B cell (primary cell): ENCODE data around the gene DCTD. TPM values are rescaled to one million over a fixed set of nuclear protein-coding genes. Genes with fewer than 3 reads are reported as not detected.

Experiments used
- ATAC-seq: fragments of 200-7000 bp; cut with Tn5 transposase; one replicate; pipeline ENCODE4 v1.10.0; 2021; ENCODE audit warnings: low read depth, mild to moderate bottlenecking, moderate number of reproducible peaks, moderate library complexity
- CTCF ChIA-PET: fragments of 350-600 bp; sonication (Branson Sonifier 250); formaldehyde crosslinking; loops from one replicate; lab custom pipeline; 2021; ENCODE audit warnings: antibody characterized with exemption, inconsistent platforms; lab: Charles Lee
- POLR2A ChIA-PET: fragments of 350-600 bp; sonication (Branson Sonifier 250); formaldehyde crosslinking; loops from one replicate; lab custom pipeline; 2021; ENCODE audit warnings: antibody characterized with exemption; lab: Charles Lee
- DNase-seq: peaks from one replicate; pipeline ENCODE4 v3.0.0; 2013
- H2AFZ ChIP-seq: 2 replicates; pipeline ENCODE4 v1.6.1; 2012; ENCODE audit warnings: mild to moderate bottlenecking, low read depth, low read length; ENCODE audit not compliant: insufficient read depth, poor library complexity, severe bottlenecking
- H3K27ac ChIP-seq, 2 donors: 1 replicate in 1 of 2; 2 replicates in 1 of 2; pipeline ENCODE4 v1.5.1; 2012 to 2013; ENCODE audit warnings: low read length in 2 of 2, mild to moderate bottlenecking in 2 of 2, moderate library complexity in 1 of 2
- H3K27me3 ChIP-seq, 4 experiments: fragments of 200-600 bp in 1 of 4; sonication (generic) in 1 of 4; replicated peaks in 1 of 4; 1 replicate in 2 of 4; 2 replicates in 2 of 4; pipeline versions ENCODE4 v1.6.1 to v1.7.0; 2013 to 2016; ENCODE audit warnings: low read length in 3 of 4, mild to moderate bottlenecking in 2 of 4, mixed read lengths in 1 of 4, moderate library complexity in 1 of 4; ENCODE audit not compliant: insufficient read depth in 4 of 4, control insufficient read depth in 3 of 4; ENCODE audit errors: control extremely low read depth in 1 of 4
- H3K36me3 ChIP-seq, 2 experiments: replicated peaks in 1 of 2; 1 replicate in 1 of 2; 2 replicates in 1 of 2; pipeline versions ENCODE4 v1.6.1 to v1.7.1; 2013; ENCODE audit warnings: low read length in 1 of 2; ENCODE audit not compliant: insufficient read depth in 2 of 2, control insufficient read depth in 1 of 2; ENCODE audit errors: control extremely low read depth in 1 of 2, extremely low read depth in 1 of 2
- H3K4me1 ChIP-seq, 2 donors: fragments of 200-600 bp in 1 of 2; sonication (generic) in 1 of 2; 1 replicate in 1 of 2; 2 replicates in 1 of 2; pipeline versions ENCODE4 v1.5.1 to v1.6.1; 2013 to 2017; ENCODE audit warnings: low read length in 2 of 2; ENCODE audit not compliant: control insufficient read depth in 2 of 2, insufficient read depth in 2 of 2
- H3K4me2 ChIP-seq: replicated peaks from 2 replicates; pipeline ENCODE3; 2012; ENCODE audit warnings: mild to moderate bottlenecking, low read depth, low read length; ENCODE audit not compliant: poor library complexity, severe bottlenecking
- H3K4me3 ChIP-seq, 5 experiments: fragments of 200-600 bp in 1 of 5; sonication (generic) in 1 of 5; 1 replicate in 3 of 5; 2 replicates in 2 of 5; pipeline versions ENCODE4 v1.5.1 to v1.7.0; 2011 to 2016; ENCODE audit warnings: low read length in 4 of 5, mild to moderate bottlenecking in 4 of 5, low read depth in 2 of 5, control low read depth in 1 of 5, moderate library complexity in 1 of 5; ENCODE audit not compliant: insufficient read depth in 1 of 5; ENCODE audit errors: control extremely low read depth in 1 of 5, extremely low read depth in 1 of 5
- H3K79me2 ChIP-seq: fragments of 200-600 bp; sonication (generic); one replicate; pipeline ENCODE4 v1.6.0; 2016; ENCODE audit warnings: low read length; ENCODE audit not compliant: control insufficient read depth, insufficient read depth
- H3K9ac ChIP-seq: fragments of 200-600 bp; sonication (generic); 2 replicates; pipeline ENCODE4 v1.6.1; 2017; ENCODE audit warnings: mild to moderate bottlenecking, low read length, moderate library complexity
- H3K9me3 ChIP-seq, 3 donors: one replicate each; pipeline versions ENCODE4 v1.6.1 to v1.7.1; 2013; ENCODE audit warnings: low read length in 2 of 3; ENCODE audit not compliant: control insufficient read depth in 2 of 3, insufficient read depth in 1 of 3; ENCODE audit errors: control extremely low read depth in 1 of 3
- H4K20me1 ChIP-seq: 2 replicates; pipeline ENCODE4 v1.6.0; 2012; ENCODE audit warnings: mild to moderate bottlenecking, low read length; ENCODE audit not compliant: insufficient read depth, control insufficient read depth, poor library complexity, severe bottlenecking
- H3K27ac Mint-ChIP-seq: one replicate; pipeline ENCODE4 v1.8.0; 2021; ENCODE audit warnings: mixed read lengths
- H3K27me3 Mint-ChIP-seq: one replicate; pipeline ENCODE4 v1.8.0; 2021; ENCODE audit warnings: mixed read lengths
- H3K4me1 Mint-ChIP-seq: one replicate; pipeline ENCODE4 v1.8.0; 2021; ENCODE audit warnings: mixed read lengths
- H3K4me3 Mint-ChIP-seq: one replicate; pipeline ENCODE4 v1.8.0; 2021; ENCODE audit warnings: mixed read lengths
- H3K9me3 Mint-ChIP-seq: one replicate; pipeline ENCODE4 v1.8.0; 2022; ENCODE audit warnings: mixed read lengths; ENCODE audit not compliant: insufficient read depth
- EZH2 ChIP-seq: IDR thresholded peaks from 2 replicates; pipeline ENCODE4 v1.6.1; 2012; ENCODE audit warnings: borderline replicate concordance, low read depth, mild to moderate bottlenecking, moderate library complexity, low read length; ENCODE audit not compliant: insufficient read depth, poor library complexity, severe bottlenecking
- WGBS: methylation state at CpG from one replicate; pipeline ENCODE4 v1.1.5; 2013; ENCODE audit warnings: missing lambda C conversion rate; ENCODE audit not compliant: insufficient coverage; 5-methylcytosine and 5-hydroxymethylcytosine counted together
- intact Hi-C: fragments of 100-400 bp; cut with micrococcal nuclease; formaldehyde crosslinking; loops from one replicate; pipeline ENCODE4 v1.10.0; 2022
- polyA plus RNA-seq: library from polyadenylated mRNA; depleted of rRNA; stranded (reverse); fragments of >200 nt; gene quantifications from 2 replicates; pipeline ENCODE4 v1.2.3, GENCODE V29; 2012
- total RNA-seq, 2 donors: library from RNA; stranded (reverse); fragments of 120-200 nt in 1 of 2; gene quantifications; 1 replicate in 1 of 2; 2 replicates in 1 of 2; pipeline versions ENCODE4 v1.2.3 to v1.2.4, GENCODE V29; 2013 to 2022
- TF ChIP-seq, protein P1 (sequence below): fragments of 200-600 bp; IDR thresholded peaks from one replicate; pipeline ENCODE4 v1.8.0; 2022; ENCODE audit warnings: antibody characterized with exemption, mild to moderate bottlenecking

Gene DCTD
- total and polyA plus RNA-seq, 2 donors (not counting 1 experiment from before 2014, with no cell fraction given) = 61.0 to 75.8 TPM

DNA sequence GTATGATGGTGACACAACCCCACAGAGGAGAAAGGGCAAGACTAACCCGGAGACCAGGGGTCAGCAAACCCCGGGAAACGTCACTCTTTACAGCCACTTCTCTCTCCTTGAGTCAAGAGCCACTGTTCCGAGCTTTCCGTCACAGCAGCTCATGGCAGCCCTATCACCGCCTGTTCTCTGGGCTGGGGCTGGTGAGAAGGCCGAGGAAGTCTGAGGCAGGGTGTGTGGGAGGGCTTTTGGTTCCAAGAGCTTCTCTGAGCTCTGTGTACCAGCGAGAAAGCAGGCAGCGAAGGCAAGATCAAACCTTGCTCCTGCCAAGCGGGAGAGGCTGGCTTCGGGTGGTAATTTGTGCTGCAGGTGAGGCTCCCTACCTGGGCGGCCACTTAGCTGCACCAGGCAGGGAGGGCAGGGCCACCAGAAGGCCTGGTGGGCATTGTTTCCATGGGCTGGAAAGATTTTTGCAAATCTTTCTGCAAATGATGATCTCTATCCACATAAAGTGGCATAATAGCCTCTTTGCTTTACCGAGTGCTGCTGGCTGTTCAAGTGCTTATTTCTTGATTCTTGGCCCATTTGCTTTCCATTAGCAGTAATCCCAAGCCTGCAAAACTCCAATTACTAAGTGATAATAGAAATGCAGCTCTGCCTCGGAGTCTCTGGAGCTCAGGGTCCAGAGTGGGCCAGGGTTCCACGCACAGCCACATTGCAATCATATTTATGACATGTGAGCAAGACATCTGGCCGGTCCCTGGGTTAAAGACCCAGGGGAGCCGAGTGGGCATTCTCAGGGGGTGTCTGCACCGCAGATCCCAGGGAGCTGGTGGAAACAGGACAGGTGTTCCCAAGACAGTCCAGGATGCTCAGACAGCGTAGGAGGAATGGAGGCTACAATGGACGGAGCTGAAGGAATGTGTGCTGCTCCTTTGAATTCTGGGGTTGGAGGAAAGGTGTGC, 41.5 kb downstream of the DCTD start:
- Mint-ChIP-seq H3K27me3 (peaks cover 55% of the 10 kb centered on the region), H3K9me3 (no peaks in the 10 kb centered on the region), H3K4me3 (no peak overlapping the region), H3K4me1 (peaks cover 15% of the 10 kb centered on the region), H3K27ac (no peak overlapping the region)
- peaks cover 15 to 17% of the 10 kb centered on the region in 2 donors for H3K4me1 ChIP-seq
- no peak overlapping the region for H3K27ac ChIP-seq
- H3K79me2 ChIP-seq = no peaks in the 10 kb centered on the region
- H3K9ac ChIP-seq = no peak overlapping the region
- H4K20me1 ChIP-seq = peaks cover 6% of the 10 kb centered on the region
- ATAC-seq (no peak), DNase-seq (no peak)
- no peak overlapping the region for H2AFZ ChIP-seq
- H3K4me2 ChIP-seq = no peak overlapping the region
- WGBS = 98% methylated on average over 14 of the region's 20 CpGs
- intact Hi-C loops = no loop called here
- POLR2A ChIA-PET = no interaction called here
- H3K4me3 ChIP-seq = no peak overlapping the region
- H3K27me3 ChIP-seq = peaks cover 0 to 46% (median 30%) of the 10 kb centered on the region in 4 experiments
- CTCF ChIA-PET = no interaction called here
- peaks cover 0 to 31% (median 2%) of the 10 kb centered on the region in 3 donors for H3K9me3 ChIP-seq
- H3K36me3 ChIP-seq = peaks cover 0 to 2% of the 10 kb centered on the region in 2 experiments
- TF ChIP-seq, protein P1, sequence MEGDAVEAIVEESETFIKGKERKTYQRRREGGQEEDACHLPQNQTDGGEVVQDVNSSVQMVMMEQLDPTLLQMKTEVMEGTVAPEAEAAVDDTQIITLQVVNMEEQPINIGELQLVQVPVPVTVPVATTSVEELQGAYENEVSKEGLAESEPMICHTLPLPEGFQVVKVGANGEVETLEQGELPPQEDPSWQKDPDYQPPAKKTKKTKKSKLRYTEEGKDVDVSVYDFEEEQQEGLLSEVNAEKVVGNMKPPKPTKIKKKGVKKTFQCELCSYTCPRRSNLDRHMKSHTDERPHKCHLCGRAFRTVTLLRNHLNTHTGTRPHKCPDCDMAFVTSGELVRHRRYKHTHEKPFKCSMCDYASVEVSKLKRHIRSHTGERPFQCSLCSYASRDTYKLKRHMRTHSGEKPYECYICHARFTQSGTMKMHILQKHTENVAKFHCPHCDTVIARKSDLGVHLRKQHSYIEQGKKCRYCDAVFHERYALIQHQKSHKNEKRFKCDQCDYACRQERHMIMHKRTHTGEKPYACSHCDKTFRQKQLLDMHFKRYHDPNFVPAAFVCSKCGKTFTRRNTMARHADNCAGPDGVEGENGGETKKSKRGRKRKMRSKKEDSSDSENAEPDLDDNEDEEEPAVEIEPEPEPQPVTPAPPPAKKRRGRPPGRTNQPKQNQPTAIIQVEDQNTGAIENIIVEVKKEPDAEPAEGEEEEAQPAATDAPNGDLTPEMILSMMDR = no peak
- TF ChIP-seq EZH2 = no peak

DNA sequence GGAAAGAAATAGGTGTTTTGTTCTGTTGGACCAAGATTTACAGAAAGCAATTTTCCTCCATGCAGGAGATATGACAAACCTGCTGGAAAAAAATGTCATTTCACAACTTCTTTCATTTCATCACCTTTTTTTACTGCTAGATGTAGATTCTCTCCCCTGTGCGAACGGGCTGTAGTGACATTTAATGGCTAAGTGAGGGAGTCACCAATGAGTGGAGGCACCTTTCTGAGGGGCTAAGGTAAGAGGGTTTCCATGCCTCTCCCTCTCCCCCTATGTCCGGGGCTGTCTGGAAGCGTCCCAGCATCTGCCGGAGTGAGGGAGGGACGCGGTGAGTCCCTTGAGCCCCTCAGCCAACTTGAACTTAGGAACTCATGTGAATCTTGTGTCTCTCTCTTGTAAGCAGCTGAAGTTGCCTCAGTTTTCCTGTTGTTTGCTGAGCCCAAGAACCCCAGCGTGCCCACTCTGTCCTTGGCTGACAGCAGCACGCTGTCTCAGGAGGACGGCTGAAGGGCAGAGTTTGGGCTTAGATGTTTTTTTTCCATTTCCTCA, 42.3 kb downstream of the DCTD start:
- intact Hi-C loops = no loop called here
- POLR2A ChIA-PET = no interaction called here
- H3K4me3 Mint-ChIP-seq = no peak overlapping the region
- peaks cover 15% of the 10 kb centered on the region for H3K4me1 Mint-ChIP-seq
- peaks cover 0 to 53% (median 35%) of the 10 kb centered on the region in 4 experiments for H3K27me3 ChIP-seq
- peaks cover 63% of the 10 kb centered on the region for H3K27me3 Mint-ChIP-seq
- H3K4me1 ChIP-seq = peaks cover 15 to 17% of the 10 kb centered on the region in 2 donors
- H3K36me3 ChIP-seq = peaks cover 0 to 2% of the 10 kb centered on the region in 2 experiments
- TF ChIP-seq EZH2 = no peak
- TF ChIP-seq, protein P1 = no peak
- ATAC-seq (no peak), DNase-seq (no peak)
- H3K4me3 ChIP-seq = no peak overlapping the region
- peaks cover 0 to 31% (median 2%) of the 10 kb centered on the region in 3 donors for H3K9me3 ChIP-seq
- H3K4me2 ChIP-seq = no peak overlapping the region
- 100% methylated on average over 4 of the region's 10 CpGs for WGBS
- no peaks in the 10 kb centered on the region for H3K9me3 Mint-ChIP-seq
- no peaks in the 10 kb centered on the region for H4K20me1 ChIP-seq
- no peak overlapping the region for H3K27ac Mint-ChIP-seq
- CTCF ChIA-PET = no interaction called here
- no peak overlapping the region for H3K9ac ChIP-seq
- no peaks in the 10 kb centered on the region for H3K79me2 ChIP-seq
- no peak overlapping the region for H3K27ac ChIP-seq
- no peak overlapping the region for H2AFZ ChIP-seq
